Activated T-cell treated with anti-CD3 and anti-CD28 coated beads, Interleukin-2, amount 50 U/mL, for 48 hours (primary cell): ENCODE results near the gene MOG.
A peak's percentile ranks its signal among the peaks of the same experiment; 100 is the strongest.
"Not testable (repeated sequence)": the region's sequence is repeated elsewhere in the genome, so short reads cannot be mapped to it uniquely, and the experiment has no call there.

Source experiments
- DNase-seq, 2 experiments: peaks; one replicate each; pipeline ENCODE4 v3.0.0-alpha.2; 2020

MOG gene

GRCh38 chr6:29641430-29642148 lies 15.3 kb upstream of the MOG start:
- DNase-seq: no peak

- no peak for DNase-seq
Observed at GRCh38 chr6:29647927-29648642, 8.8 kb upstream of the MOG start.

- DNase-seq: peak; percentile 97 to 98
Observed at GRCh38 chr6:29649701-29650673, 6.9 kb upstream of the MOG start.

GRCh38 chr6:29651413-29652197 lies 5.3 kb upstream of the MOG start:
- no peak for DNase-seq

GRCh38 chr6:29652198-29652584 lies 4.7 kb upstream of the MOG start:
- DNase-seq: no peak

DNA sequence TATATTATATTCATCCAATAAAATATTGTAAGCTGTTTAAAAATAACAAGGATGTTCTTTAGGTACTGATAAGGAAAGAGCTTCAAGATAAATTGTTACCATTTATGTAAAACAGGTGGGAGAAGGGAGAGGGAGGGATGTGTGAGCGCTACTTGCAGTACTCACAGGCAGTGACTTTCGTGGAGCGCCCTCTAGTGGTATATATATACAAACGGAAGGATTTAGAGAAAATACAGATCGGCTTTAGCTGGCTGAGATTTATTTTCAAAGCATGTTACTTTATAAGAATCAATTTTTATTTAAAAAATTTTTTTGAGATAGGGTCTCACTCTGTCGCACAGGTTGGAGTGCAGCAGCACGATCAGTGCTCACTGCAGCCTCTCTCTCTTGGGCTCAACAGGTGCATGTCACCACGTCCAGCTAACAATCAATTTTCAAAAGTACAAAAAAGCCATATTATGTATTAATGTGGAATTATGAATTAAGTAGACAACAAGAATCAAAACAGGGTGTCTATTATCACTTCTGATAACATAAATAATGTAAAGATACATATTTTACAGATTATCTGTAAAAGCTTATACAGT lies 3.3 kb upstream of the MOG start:
- DNase-seq: no peak

DNA sequence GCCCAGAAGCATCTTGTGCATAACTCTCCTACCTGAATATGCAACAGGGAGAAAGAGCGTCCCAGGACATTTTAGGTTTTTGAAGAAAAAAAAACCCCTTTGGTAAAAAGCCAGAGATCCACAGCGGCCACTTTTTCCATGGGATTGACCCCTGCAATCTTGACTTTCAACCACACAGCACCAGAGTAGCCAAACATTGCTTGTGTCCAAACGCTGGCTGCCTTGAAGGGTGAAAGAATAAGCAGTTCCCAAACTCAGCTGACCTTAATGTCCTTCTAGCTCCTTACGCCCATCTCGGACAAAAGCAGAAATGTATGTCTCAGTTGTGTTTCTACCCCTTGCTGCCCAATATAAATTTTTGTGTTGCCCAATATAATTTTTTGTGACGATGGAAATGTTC lies 1.2 kb upstream of the MOG start:
- DNase-seq: no peak

DNA sequence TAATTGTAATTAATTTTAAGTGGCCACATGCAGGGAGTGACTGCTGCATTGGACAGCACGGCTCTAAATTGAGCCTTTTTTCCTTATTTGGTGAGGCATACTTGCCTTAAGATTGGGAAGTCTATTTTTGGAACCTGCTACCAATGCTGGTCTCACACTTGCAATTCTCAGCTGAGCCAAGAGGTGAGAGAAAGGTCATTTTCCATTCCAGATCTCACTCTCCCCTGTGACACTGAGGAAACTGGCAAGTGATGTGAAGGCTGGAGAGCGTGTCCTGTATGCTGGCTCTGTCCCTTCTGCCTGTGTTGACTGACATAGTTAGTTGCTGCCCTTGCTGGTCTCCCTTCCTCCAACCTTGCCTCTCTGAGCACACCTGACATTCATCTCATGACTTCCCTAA lies 735 bp upstream of the MOG start:
- DNase-seq: no peak

GRCh38 chr6:29661071-29661470 lies 4.2 kb downstream of the MOG start:
- no peak for DNase-seq

GRCh38 chr6:29661502-29662141 lies 4.7 kb downstream of the MOG start:
- not testable (repeated sequence) for DNase-seq

- no peak for DNase-seq
Observed at GRCh38 chr6:29663300-29664042, 6.6 kb downstream of the MOG start.

GRCh38 chr6:29665942-29666825 lies 9.3 kb downstream of the MOG start:
- DNase-seq: no peak

GRCh38 chr6:29666826-29667130 lies 9.9 kb downstream of the MOG start:
- DNase-seq: no peak

- no peak for DNase-seq
Observed at GRCh38 chr6:29667158-29667557, 10.3 kb downstream of the MOG start.

- DNase-seq: no peak
Observed at GRCh38 chr6:29671026-29671425, 14.1 kb downstream of the MOG start.

GRCh38 chr6:29672116-29672515 lies 15.2 kb downstream of the MOG start:
- not testable (repeated sequence) for DNase-seq

GRCh38 chr6:29673161-29673560 lies 16.3 kb downstream of the MOG start:
- no peak for DNase-seq

DNA sequence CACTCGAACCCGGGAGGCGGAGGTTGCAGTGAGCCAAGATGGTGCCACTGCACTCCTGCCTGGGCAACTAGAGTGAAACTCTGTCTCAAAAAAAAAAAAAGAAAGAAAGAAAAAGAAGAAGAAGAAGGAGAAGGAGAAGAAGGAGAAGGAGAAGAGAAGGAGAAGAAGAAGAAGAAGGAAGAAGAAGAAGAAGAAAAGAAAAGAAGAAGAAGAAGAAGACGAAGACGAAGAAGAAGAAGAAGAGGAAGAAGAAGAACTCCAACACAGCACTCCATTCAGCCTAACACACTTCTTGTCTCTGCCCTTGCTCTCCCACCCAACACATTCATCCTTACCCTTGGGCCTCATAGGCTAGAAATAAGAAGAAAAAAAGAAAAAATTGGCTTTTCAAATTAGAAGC lies 17.1 kb downstream of the MOG start:
- DNase-seq: no peak

- DNase-seq: no peak
Observed at GRCh38 chr6:29675561-29675960, 18.7 kb downstream of the MOG start.

DNA sequence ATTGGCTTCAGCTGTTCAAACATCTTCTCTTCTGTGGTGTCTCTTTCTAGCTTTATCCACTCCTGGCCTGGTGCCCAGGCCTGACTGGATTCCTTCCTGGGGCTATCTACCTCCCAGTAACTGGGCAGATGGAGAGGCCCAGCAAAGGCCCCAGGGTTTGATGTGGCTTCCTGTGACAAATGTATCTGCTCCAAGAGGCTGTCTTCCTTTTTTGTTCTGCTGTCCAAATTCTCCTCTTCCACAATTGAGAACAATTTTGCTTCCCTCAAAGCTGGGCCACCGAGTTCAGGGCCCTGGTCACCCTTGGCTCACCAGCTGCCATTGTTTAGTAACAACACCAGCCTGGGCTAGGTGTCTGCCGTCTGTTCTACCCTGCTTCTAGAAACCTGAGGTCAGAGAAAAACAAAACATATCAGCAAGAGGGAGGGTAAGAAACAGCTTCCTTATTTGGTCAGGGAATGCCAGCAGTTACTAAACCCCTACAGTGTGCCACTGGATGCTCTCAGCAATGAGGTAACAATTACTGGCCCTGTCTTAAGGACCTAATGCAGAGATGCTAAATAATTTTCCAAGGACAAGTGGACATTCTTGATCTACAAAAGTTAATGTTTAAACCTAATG lies 20.2 kb downstream of the MOG start:
- no peak for DNase-seq
